ENCODE results near the gene FES.

GRCh38 chr15:90903733-90904536, 19.6 kb downstream of the FES start:
- TF ChIP-seq GATA2 (IDR thresholded peaks at IDR 0.05; ENCODE audit: low read depth, low read length) (no peak), GATA3 (IDR thresholded peaks at IDR 0.05; ENCODE audit: low read depth, low read length) (no peak)
